NB4 (cell line): Measurements from ENCODE around the gene MAMLD1.

ENCODE experiments used
- CTCF ChIP-seq: IDR thresholded peaks from one replicate; pipeline ENCODE4 v1.5.1; 2012; ENCODE audit warnings: low read depth, low read length
- MAX ChIP-seq: IDR thresholded peaks from 2 replicates; pipeline ENCODE4 v1.6.1; 2011; ENCODE audit warnings: low read depth, low read length
- POLR2A ChIP-seq: IDR thresholded peaks from 2 replicates; pipeline ENCODE4 v1.6.1; 2011; ENCODE audit warnings: mild to moderate bottlenecking; ENCODE audit not compliant: insufficient read length; ENCODE audit errors: extremely low read depth

- TF ChIP-seq CTCF (no peak), POLR2A (no peak), MAX (no peak)
Observed at GRCh38 chrX:150515801-150516200, 152.7 kb downstream of the MAMLD1 start.
